ENCODE measurements around the gene FCRL6. TPM values are rescaled to one million over a fixed set of nuclear protein-coding genes. Genes with fewer than 3 reads are reported as not detected.

The FCRL6 gene
- total RNA-seq, 4 donors from 2014 or later: 0.45 TPM; not detected in 3

GRCh38 chr1:159815926-159816325, 13.8 kb downstream of the FCRL6 start:
- Histone ChIP-seq H3K4me1 (no peaks in the 10 kb centered on the region), H3K27ac (replicated peaks in 1 of 4) (no peak overlapping the region), H3K36me3 (no peaks in the 10 kb centered on the region), H3K9me3 (no peaks in the 10 kb centered on the region), H3K4me3 (no peak overlapping the region), H3K27me3 (no peaks in the 10 kb centered on the region)
- DNase-seq (ENCODE audit: extremely low spot score): no peak
- intact Hi-C loops (cut with DNase I): no loop called here
- 94% methylated on average over 8 of the region's 8 CpGs for WGBS
- TF ChIP-seq EP300 (IDR thresholded peaks at IDR 0.05) (no peak), CTCF (IDR thresholded peaks at IDR 0.05) (no peak), POLR2AphosphoS5 (IDR thresholded peaks at IDR 0.05) (no peak), POLR2A (IDR thresholded peaks at IDR 0.05; ENCODE audit: low read depth) (no peak)

GRCh38 chr1:159817276-159818041, 15.3 kb downstream of the FCRL6 start:
- intact Hi-C loops (cut with DNase I): no loop called here
- H3K4me1 ChIP-seq: no peaks in the 10 kb centered on the region
- H3K9me3 ChIP-seq: no peaks in the 10 kb centered on the region
- no peak for DNase-seq (ENCODE audit: extremely low spot score)
- H3K4me3 ChIP-seq: no peak overlapping the region
- TF ChIP-seq EP300 (IDR thresholded peaks at IDR 0.05) (no peak), POLR2A (IDR thresholded peaks at IDR 0.05; ENCODE audit: low read depth) (no peak), CTCF (IDR thresholded peaks at IDR 0.05) (no peak), POLR2AphosphoS5 (IDR thresholded peaks at IDR 0.05) (no peak)
- 89% methylated on average over 11 of the region's 11 CpGs for WGBS
- no peak overlapping the region for H3K27ac ChIP-seq (replicated peaks in 1 of 4)
- no peaks in the 10 kb centered on the region for H3K36me3 ChIP-seq
- peaks cover 0 to 8% (median 0%) of the 10 kb centered on the region in 4 donors for H3K27me3 ChIP-seq

GRCh38 chr1:159821171-159821867, 19.2 kb downstream of the FCRL6 start:
- H3K36me3 ChIP-seq: no peaks in the 10 kb centered on the region
- H3K9me3 ChIP-seq: no peaks in the 10 kb centered on the region
- H3K27me3 ChIP-seq: peaks cover 0 to 33% (median 0%) of the 10 kb centered on the region in 4 donors
- DNase-seq (ENCODE audit: extremely low spot score): no peak
- no peak for TF ChIP-seq POLR2A (IDR thresholded peaks at IDR 0.05; ENCODE audit: low read depth)
- TF ChIP-seq CTCF (IDR thresholded peaks at IDR 0.05): no peak
- no peak for TF ChIP-seq POLR2AphosphoS5 (IDR thresholded peaks at IDR 0.05)
- no peak for TF ChIP-seq EP300 (IDR thresholded peaks at IDR 0.05)
- no peak overlapping the region for H3K4me3 ChIP-seq
- 70% methylated on average over 9 of the region's 9 CpGs for WGBS
- H3K27ac ChIP-seq (replicated peaks in 1 of 4): no peak overlapping the region
- intact Hi-C loops (cut with DNase I): no loop called here
- H3K4me1 ChIP-seq: no peaks in the 10 kb centered on the region

GRCh38 chr1:159823406-159823805, 21.2 kb downstream of the FCRL6 start:
- TF ChIP-seq POLR2A (IDR thresholded peaks at IDR 0.05; ENCODE audit: low read depth): no peak
- TF ChIP-seq EP300 (IDR thresholded peaks at IDR 0.05): no peak
- no peak for TF ChIP-seq CTCF (IDR thresholded peaks at IDR 0.05)
- no peak for TF ChIP-seq POLR2AphosphoS5 (IDR thresholded peaks at IDR 0.05)
- Histone ChIP-seq H3K4me3 (no peak overlapping the region), H3K27ac (replicated peaks in 1 of 4) (no peak overlapping the region), H3K4me1 (no peaks in the 10 kb centered on the region), H3K27me3 (peaks cover 0 to 33% (median 0%) of the 10 kb centered on the region in 4 donors), H3K9me3 (no peaks in the 10 kb centered on the region), H3K36me3 (no peaks in the 10 kb centered on the region)
- DNase-seq (ENCODE audit: extremely low spot score): no peak
- WGBS: 18% methylated on average over 6 of the region's 7 CpGs
- intact Hi-C loops (cut with DNase I): no loop called here
